AG09309 (cell line): ENCODE results near the gene RFC5.
A peak's percentile ranks its signal among the peaks of the same experiment; 100 is the strongest.

Source experiments
- DNase-seq: peaks from one replicate; pipeline ENCODE4 v3.0.0-alpha.2; 2010; ENCODE audit warnings: low read depth
- H3K4me3 ChIP-seq: 2 replicates; pipeline ENCODE4 v1.5.1; 2011; ENCODE audit warnings: mild to moderate bottlenecking, low read depth, low read length, moderate library complexity; ENCODE audit not compliant: control insufficient read depth
- CTCF ChIP-seq: IDR thresholded peaks from 2 replicates; pipeline ENCODE4 v1.5.1; 2011; ENCODE audit warnings: mild to moderate bottlenecking, low read depth, low read length, inconsistent platforms; ENCODE audit not compliant: insufficient read depth, control insufficient read depth; ENCODE audit errors: missing control alignments

Gene RFC5

GRCh38 chr12:118044577-118044976 lies 28.1 kb downstream of the RFC5 start:
- no peak for TF ChIP-seq CTCF
- DNase-seq: no peak
- H3K4me3 ChIP-seq: no peak overlapping the region

GRCh38 chr12:118046430-118046829 lies 29.9 kb downstream of the RFC5 start:
- no peak for TF ChIP-seq CTCF
- H3K4me3 ChIP-seq: no peak overlapping the region
- DNase-seq: no peak

- no peak for DNase-seq
- no peak for TF ChIP-seq CTCF
- H3K4me3 ChIP-seq: no peak overlapping the region
These were observed 34.7 kb downstream of the RFC5 start for GRCh38 chr12:118050972-118051910.

GRCh38 chr12:118052324-118053070 lies 36.0 kb downstream of the RFC5 start:
- TF ChIP-seq CTCF: no peak
- DNase-seq: peak; percentile 86
- H3K4me3 ChIP-seq: no peak overlapping the region

- no peak for DNase-seq
- H3K4me3 ChIP-seq: no peak overlapping the region
- no peak for TF ChIP-seq CTCF
These were observed 36.8 kb downstream of the RFC5 start for GRCh38 chr12:118053071-118053985.

GRCh38 chr12:118055144-118055557 lies 38.6 kb downstream of the RFC5 start:
- no peak for DNase-seq
- no peak overlapping the region for H3K4me3 ChIP-seq
- peak; percentile 51 for TF ChIP-seq CTCF
